Neural progenitor cell (in vitro differentiated cells): ENCODE measurements around the gene SSR3. TPM values are rescaled to one million over a fixed set of nuclear protein-coding genes. Genes with fewer than 3 reads are reported as not detected.

Experiments used
- DNase-seq: peaks from one replicate; pipeline ENCODE4 v3.0.0-alpha.2; 2016; ENCODE audit warnings: low spot score
- H2AFZ ChIP-seq: fragments of 200-600 bp; sonication (generic); replicated peaks from 2 replicates; pipeline ENCODE4 v1.6.1; 2016; ENCODE audit warnings: antibody characterized with exemption
- H3F3A ChIP-seq: fragments of 200-600 bp; sonication (generic); 2 replicates; pipeline ENCODE4 v1.6.1; 2016; ENCODE audit warnings: antibody characterized with exemption, low read depth
- H3K27ac ChIP-seq: fragments of 200-600 bp; sonication (generic); 2 replicates; pipeline ENCODE4 v1.5.1; 2016; ENCODE audit warnings: mild to moderate bottlenecking
- H3K27me3 ChIP-seq: fragments of 200-600 bp; sonication (generic); 2 replicates; pipeline ENCODE4 v1.6.1; 2016; ENCODE audit warnings: mild to moderate bottlenecking, moderate library complexity
- H3K36me3 ChIP-seq: fragments of 200-600 bp; sonication (generic); 2 replicates; pipeline ENCODE4 v1.5.1; 2016
- H3K4me1 ChIP-seq: fragments of 200-600 bp; sonication (generic); 2 replicates; pipeline ENCODE4 v1.6.1; 2016; ENCODE audit warnings: mixed run types
- H3K4me2 ChIP-seq: fragments of 200-600 bp; sonication (generic); 2 replicates; pipeline ENCODE4 v1.6.1; 2016
- H3K4me3 ChIP-seq: fragments of 200-600 bp; sonication (generic); 2 replicates; pipeline ENCODE4 v1.5.1; 2016
- H3K79me2 ChIP-seq: fragments of 200-600 bp; sonication (generic); 2 replicates; pipeline ENCODE4 v1.6.1; 2016; ENCODE audit warnings: low read depth
- H3K9ac ChIP-seq: fragments of 200-600 bp; sonication (generic); 2 replicates; pipeline ENCODE4 v1.6.1; 2016
- H3K9me3 ChIP-seq: fragments of 200-600 bp; sonication (generic); 2 replicates; pipeline ENCODE4 v1.5.1; 2016; ENCODE audit warnings: low read depth
- H4K20me1 ChIP-seq: fragments of 200-600 bp; sonication (generic); 2 replicates; pipeline ENCODE4 v1.6.1; 2016; ENCODE audit warnings: low read depth
- H3K27ac Mint-ChIP-seq: 3 replicates; pipeline ENCODE4 v1.8.0; 2021; ENCODE audit warnings: mixed read lengths
- H3K27me3 Mint-ChIP-seq: 2 replicates; pipeline ENCODE4 v1.8.0; 2022; ENCODE audit warnings: low read depth, mild to moderate bottlenecking, inconsistent platforms, moderate library complexity, mixed read lengths; ENCODE audit not compliant: insufficient read depth
- H3K36me3 Mint-ChIP-seq: 3 replicates; pipeline ENCODE4 v1.8.0; 2021; ENCODE audit warnings: mixed read lengths
- H3K4me1 Mint-ChIP-seq: 3 replicates; pipeline ENCODE4 v1.8.0; 2021; ENCODE audit warnings: mixed read lengths
- H3K4me3 Mint-ChIP-seq: 3 replicates; pipeline ENCODE4 v1.8.0; 2021; ENCODE audit warnings: mild to moderate bottlenecking, moderate library complexity, mixed read lengths
- H3K9me3 Mint-ChIP-seq: 3 replicates; pipeline ENCODE4 v1.8.0; 2020; ENCODE audit warnings: mixed read lengths
- CTCF ChIP-seq: fragments of 200-600 bp; sonication (generic); IDR thresholded peaks from 2 replicates; pipeline ENCODE4 v1.5.1; 2017; ENCODE audit warnings: antibody characterized with exemption, mild to moderate bottlenecking
- EZH2 ChIP-seq: fragments of 200-600 bp; sonication (generic); IDR thresholded peaks from 2 replicates; pipeline ENCODE4 v1.6.1; 2017; ENCODE audit warnings: antibody characterized with exemption, mild to moderate bottlenecking, moderate library complexity
- EZH2phosphoT487 ChIP-seq: fragments of 200-600 bp; sonication (generic); IDR thresholded peaks from 2 replicates; pipeline ENCODE4 v1.6.1; 2017; ENCODE audit warnings: antibody characterized with exemption
- total RNA-seq: library from RNA; depleted of rRNA; stranded (reverse); fragments of >200 nt; gene quantifications from 2 replicates; pipeline ENCODE4 v1.2.3, GENCODE V29; 2015; ENCODE audit warnings: low replicate concordance

SSR3 gene
- total RNA-seq, 1 donor from 2014 or later: 142 TPM

DNA sequence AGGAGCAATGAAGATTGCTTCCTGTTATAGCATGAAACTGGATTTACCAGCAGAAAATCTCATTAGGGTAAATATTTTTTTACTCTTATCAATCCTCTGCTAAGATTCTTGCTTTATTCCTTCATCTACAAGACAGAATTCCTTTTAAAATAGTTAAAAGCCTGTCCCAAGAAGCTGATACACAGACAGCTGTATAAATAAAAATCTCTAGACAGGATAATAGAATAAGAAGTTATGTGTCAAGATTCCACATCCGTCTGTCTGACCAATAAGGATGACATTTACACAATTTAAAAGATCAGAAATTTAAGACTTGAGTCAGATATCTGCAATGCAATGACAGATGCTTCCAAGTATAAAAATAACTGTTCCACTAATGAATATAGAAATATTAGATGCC lies 57.6 kb downstream of the SSR3 start:
- TF ChIP-seq EZH2 (no peak), EZH2phosphoT487 (no peak), CTCF (no peak)
- H3K4me2 ChIP-seq: no peak overlapping the region
- no peak overlapping the region for H3K9ac ChIP-seq
- no peaks in the 10 kb centered on the region for H3K36me3 Mint-ChIP-seq
- H4K20me1 ChIP-seq: no peaks in the 10 kb centered on the region
- no peak overlapping the region for H2AFZ ChIP-seq
- H3K79me2 ChIP-seq: no peaks in the 10 kb centered on the region
- H3K4me1 Mint-ChIP-seq: peaks cover 7% of the 10 kb centered on the region
- no peak overlapping the region for H3K27ac ChIP-seq
- no peak overlapping the region for H3K4me3 Mint-ChIP-seq
- H3K9me3 Mint-ChIP-seq: peaks cover 5% of the 10 kb centered on the region
- H3K27me3 ChIP-seq: no peaks in the 10 kb centered on the region
- no peaks in the 10 kb centered on the region for H3F3A ChIP-seq
- H3K27me3 Mint-ChIP-seq: peaks cover 4% of the 10 kb centered on the region
- H3K9me3 ChIP-seq: no peaks in the 10 kb centered on the region
- H3K36me3 ChIP-seq: no peaks in the 10 kb centered on the region
- no peak overlapping the region for H3K27ac Mint-ChIP-seq
- H3K4me3 ChIP-seq: no peak overlapping the region
- DNase-seq: no peak
- no peaks in the 10 kb centered on the region for H3K4me1 ChIP-seq

DNA sequence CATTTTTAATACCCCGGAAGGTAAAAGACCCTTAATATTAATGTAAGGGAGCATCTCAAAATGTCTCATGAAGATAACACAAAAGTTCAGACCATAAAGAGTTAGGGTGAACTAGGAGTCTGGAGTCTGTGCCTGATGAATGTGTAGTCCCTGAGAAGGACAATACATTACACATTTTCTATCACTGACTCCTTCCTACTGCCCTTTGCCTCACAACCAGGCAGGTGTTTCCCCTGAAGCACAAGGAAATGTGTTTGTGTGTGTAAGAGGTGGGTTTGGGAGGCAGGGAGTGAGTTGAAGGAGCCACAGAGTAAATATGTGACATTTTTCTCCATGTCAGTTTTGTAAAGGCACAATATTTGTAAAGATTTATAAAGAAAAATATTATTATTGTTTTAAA lies 59.1 kb downstream of the SSR3 start:
- H3K27ac ChIP-seq: no peak overlapping the region
- no peaks in the 10 kb centered on the region for H3K79me2 ChIP-seq
- no peak overlapping the region for H3K4me3 ChIP-seq
- no peaks in the 10 kb centered on the region for H3K4me1 ChIP-seq
- Mint-ChIP-seq H3K36me3 (no peaks in the 10 kb centered on the region), H3K27me3 (peaks cover 4% of the 10 kb centered on the region), H3K4me1 (peaks cover 5% of the 10 kb centered on the region), H3K27ac (no peak overlapping the region), H3K4me3 (no peak overlapping the region), H3K9me3 (peaks cover 5% of the 10 kb centered on the region)
- no peaks in the 10 kb centered on the region for H3F3A ChIP-seq
- no peaks in the 10 kb centered on the region for H3K36me3 ChIP-seq
- H4K20me1 ChIP-seq: no peaks in the 10 kb centered on the region
- H3K27me3 ChIP-seq: no peaks in the 10 kb centered on the region
- no peak for DNase-seq
- no peaks in the 10 kb centered on the region for H3K9me3 ChIP-seq
- H2AFZ ChIP-seq: no peak overlapping the region
- TF ChIP-seq CTCF (no peak), EZH2phosphoT487 (no peak), EZH2 (no peak)
- H3K4me2 ChIP-seq: no peak overlapping the region
- H3K9ac ChIP-seq: no peak overlapping the region

DNA sequence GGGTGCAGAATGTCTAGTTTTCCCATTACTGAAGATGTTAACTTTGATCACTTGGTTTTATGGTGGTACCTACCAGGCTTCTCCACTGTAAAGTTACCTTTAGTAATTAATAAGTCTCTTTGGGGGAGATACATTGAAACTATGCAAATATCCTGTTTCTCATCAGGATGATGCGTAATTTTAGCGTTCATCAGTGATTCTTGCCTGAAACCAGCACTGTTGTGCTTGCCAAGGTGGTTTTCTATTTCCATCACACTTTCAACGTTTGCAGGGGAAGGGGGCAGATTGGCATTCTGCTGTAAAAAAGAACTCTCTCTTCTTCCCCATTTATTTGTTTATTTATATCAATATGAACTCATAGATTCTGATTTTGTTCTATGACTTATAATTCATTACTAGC lies 61.0 kb downstream of the SSR3 start:
- H3K27me3 Mint-ChIP-seq: peaks cover 3% of the 10 kb centered on the region
- Histone ChIP-seq H3K27me3 (no peaks in the 10 kb centered on the region), H3K4me3 (no peak overlapping the region)

More for the DNA sequence above, 61.0 kb downstream of the SSR3 start:
- no peaks in the 10 kb centered on the region for H3K4me1 Mint-ChIP-seq
- Histone ChIP-seq H2AFZ (no peak overlapping the region), H3K9ac (no peak overlapping the region), H4K20me1 (no peaks in the 10 kb centered on the region), H3K27ac (no peak overlapping the region), H3K9me3 (no peaks in the 10 kb centered on the region), H3K4me2 (no peak overlapping the region), H3F3A (no peaks in the 10 kb centered on the region), H3K36me3 (no peaks in the 10 kb centered on the region), H3K4me1 (no peaks in the 10 kb centered on the region), H3K79me2 (no peaks in the 10 kb centered on the region)
- TF ChIP-seq CTCF: no peak
- TF ChIP-seq EZH2phosphoT487: no peak
- no peak for TF ChIP-seq EZH2
- H3K27ac Mint-ChIP-seq: no peak overlapping the region
- DNase-seq: no peak
- H3K4me3 Mint-ChIP-seq: no peak overlapping the region
- peaks cover 5% of the 10 kb centered on the region for H3K9me3 Mint-ChIP-seq
- H3K36me3 Mint-ChIP-seq: no peaks in the 10 kb centered on the region
